Endothelial cell of umbilical vein (primary cell): ENCODE results near the gene AK6.

Experiments
- EZH2 ChIP-seq: IDR thresholded peaks from 2 replicates; pipeline ENCODE4 v1.6.1; 2012; ENCODE audit warnings: borderline replicate concordance, low read depth, mild to moderate bottlenecking, moderate library complexity, low read length, inconsistent platforms; ENCODE audit not compliant: severe bottlenecking
- FOS ChIP-seq: IDR thresholded peaks from 2 replicates; pipeline ENCODE4 v1.6.1; 2011; ENCODE audit warnings: mild to moderate bottlenecking, low read length, moderate library complexity, borderline replicate concordance; ENCODE audit not compliant: insufficient read depth
- GATA2 ChIP-seq: IDR thresholded peaks from 2 replicates; pipeline ENCODE4 v1.7.0; 2011; ENCODE audit warnings: low read depth, mild to moderate bottlenecking, moderate library complexity, mixed read lengths, low read length; ENCODE audit not compliant: insufficient read length, insufficient read depth
- MYC ChIP-seq: IDR thresholded peaks from one replicate; pipeline ENCODE4 v1.6.1; 2011; ENCODE audit warnings: mild to moderate bottlenecking, low read depth, low read length
- POLR2A ChIP-seq: IDR thresholded peaks from 2 replicates; pipeline ENCODE4 v1.6.1; 2012; ENCODE audit warnings: low read depth, mild to moderate bottlenecking, control low read depth, low read length
- POLR2AphosphoS5 ChIP-seq: IDR thresholded peaks from 2 replicates; pipeline ENCODE4 v1.6.1; 2012; ENCODE audit warnings: low read depth, mild to moderate bottlenecking, control low read depth, low read length, moderate library complexity; ENCODE audit not compliant: insufficient read depth
- TF ChIP-seq, protein P1 (sequence below), 2 donors: IDR thresholded peaks; 1 replicate in 1 of 2; 2 replicates in 1 of 2; pipeline ENCODE4 v1.5.1; 2011; ENCODE audit warnings: low read length in 2 of 2, mild to moderate bottlenecking in 2 of 2, moderate library complexity in 2 of 2, control low read depth in 1 of 2, inconsistent platforms in 1 of 2, low read depth in 1 of 2; ENCODE audit not compliant: insufficient read depth in 1 of 2; ENCODE audit errors: extremely low read depth in 1 of 2
- TF ChIP-seq, protein P2 (sequence below): IDR thresholded peaks from 2 replicates; pipeline ENCODE4 v1.6.1; 2011; ENCODE audit not compliant: insufficient read depth, insufficient read length

DNA sequence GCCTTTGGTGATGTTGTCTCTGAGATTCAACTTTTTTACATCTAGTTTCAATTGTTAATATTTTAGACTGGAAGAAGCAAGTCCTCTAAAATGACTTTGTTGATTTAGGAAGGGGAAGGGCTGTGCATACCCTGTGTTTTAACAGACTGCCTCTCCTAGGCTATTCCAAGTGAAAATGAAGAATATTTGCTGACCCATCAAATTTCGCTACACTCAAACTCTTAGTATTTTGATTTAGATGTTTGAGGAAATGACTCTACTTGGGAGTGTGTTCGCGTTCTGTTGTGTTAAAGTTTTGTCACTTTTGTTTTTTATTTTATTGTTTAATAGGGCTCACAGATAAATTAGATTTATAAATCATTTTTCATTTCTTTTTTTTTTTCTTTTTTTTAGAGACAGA, 49.2 kb upstream of the AK6 start:
- no peak for TF ChIP-seq POLR2A
- TF ChIP-seq POLR2AphosphoS5: no peak
- TF ChIP-seq, protein P1, sequence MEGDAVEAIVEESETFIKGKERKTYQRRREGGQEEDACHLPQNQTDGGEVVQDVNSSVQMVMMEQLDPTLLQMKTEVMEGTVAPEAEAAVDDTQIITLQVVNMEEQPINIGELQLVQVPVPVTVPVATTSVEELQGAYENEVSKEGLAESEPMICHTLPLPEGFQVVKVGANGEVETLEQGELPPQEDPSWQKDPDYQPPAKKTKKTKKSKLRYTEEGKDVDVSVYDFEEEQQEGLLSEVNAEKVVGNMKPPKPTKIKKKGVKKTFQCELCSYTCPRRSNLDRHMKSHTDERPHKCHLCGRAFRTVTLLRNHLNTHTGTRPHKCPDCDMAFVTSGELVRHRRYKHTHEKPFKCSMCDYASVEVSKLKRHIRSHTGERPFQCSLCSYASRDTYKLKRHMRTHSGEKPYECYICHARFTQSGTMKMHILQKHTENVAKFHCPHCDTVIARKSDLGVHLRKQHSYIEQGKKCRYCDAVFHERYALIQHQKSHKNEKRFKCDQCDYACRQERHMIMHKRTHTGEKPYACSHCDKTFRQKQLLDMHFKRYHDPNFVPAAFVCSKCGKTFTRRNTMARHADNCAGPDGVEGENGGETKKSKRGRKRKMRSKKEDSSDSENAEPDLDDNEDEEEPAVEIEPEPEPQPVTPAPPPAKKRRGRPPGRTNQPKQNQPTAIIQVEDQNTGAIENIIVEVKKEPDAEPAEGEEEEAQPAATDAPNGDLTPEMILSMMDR (IDR thresholded peaks at IDR 0.05; ENCODE audit: extremely low read depth in 1 of 2, insufficient read depth in 1 of 2, low read depth in 1 of 2, low read length in 2 of 2): no peak
- TF ChIP-seq EZH2: no peak
- no peak for TF ChIP-seq FOS
- no peak for TF ChIP-seq MYC
- TF ChIP-seq, protein P2, sequence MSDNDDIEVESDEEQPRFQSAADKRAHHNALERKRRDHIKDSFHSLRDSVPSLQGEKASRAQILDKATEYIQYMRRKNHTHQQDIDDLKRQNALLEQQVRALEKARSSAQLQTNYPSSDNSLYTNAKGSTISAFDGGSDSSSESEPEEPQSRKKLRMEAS: no peak
- TF ChIP-seq GATA2: no peak
